SK-N-SH (cell line): Measurements from ENCODE around the gene SLC18A2. TPM values are rescaled to one million over a fixed set of nuclear protein-coding genes. Genes with fewer than 3 reads are reported as not detected.

Experiments
- CTCF ChIA-PET: fragments of 300-600, 350-600 bp; formaldehyde crosslinking; extraction: SDS; loops from one replicate; lab custom pipeline; 2021; lab: Yijun Ruan, JAX
- POLR2A ChIA-PET: fragments of 350-600 bp; sonication (Branson Sonifier 250); formaldehyde crosslinking; extraction: SDS; loops from one replicate; lab custom pipeline; 2020; ENCODE audit warnings: antibody characterized with exemption, inconsistent platforms; lab: Yijun Ruan, JAX
- DNase-seq: peaks from one replicate; pipeline ENCODE4 v3.0.0; 2012
- H2AFZ ChIP-seq: fragments of 200-600 bp; sonication (generic); 2 replicates; pipeline ENCODE4 v1.8.1; 2016; ENCODE audit warnings: antibody characterized with exemption, mild to moderate bottlenecking, low read depth
- H3F3A ChIP-seq: fragments of 200-600 bp; sonication (generic); replicated peaks from 2 replicates; pipeline ENCODE3; 2016; ENCODE audit warnings: antibody characterized with exemption, mild to moderate bottlenecking; ENCODE audit not compliant: insufficient read depth
- H3K27ac ChIP-seq, 2 experiments: fragments of 200-500 bp in 1 of 2; fragments of 200-600 bp in 1 of 2; sonication (Bioruptor generic) in 1 of 2; sonication (generic), shearing (Covaris generic) in 1 of 2; 2 replicates each; pipeline versions ENCODE4 v1.5.1 to v1.6.1; 2014 to 2016; ENCODE audit warnings: low read depth in 2 of 2, inconsistent platforms in 1 of 2, low read length in 1 of 2, mild to moderate bottlenecking in 1 of 2, mixed read lengths in 1 of 2
- H3K27me3 ChIP-seq: fragments of 200-600 bp; sonication (generic), shearing (Covaris generic); 2 replicates; pipeline ENCODE4 v1.6.1; 2016; ENCODE audit warnings: mixed run types; ENCODE audit not compliant: insufficient read depth
- H3K36me3 ChIP-seq, 2 experiments: fragments of 200-500 bp in 1 of 2; fragments of 200-600 bp in 1 of 2; sonication (Bioruptor generic) in 1 of 2; sonication (generic) in 1 of 2; replicated peaks in 1 of 2; 2 replicates each; pipeline versions ENCODE3 to v1.5.1; 2014 to 2016; ENCODE audit warnings: low read length in 1 of 2, mild to moderate bottlenecking in 1 of 2; ENCODE audit not compliant: insufficient read depth in 2 of 2, control insufficient read depth in 1 of 2
- H3K4me1 ChIP-seq, 2 experiments: fragments of 200-500 bp in 1 of 2; fragments of 200-600 bp in 1 of 2; sonication (Bioruptor generic) in 1 of 2; sonication (generic), shearing (Covaris generic) in 1 of 2; 2 replicates each; pipeline versions ENCODE4 v1.5.1 to v1.6.1; 2014 to 2016; ENCODE audit warnings: low read depth in 1 of 2, low read length in 1 of 2, mixed run types in 1 of 2; ENCODE audit not compliant: insufficient read depth in 2 of 2, control insufficient read depth in 1 of 2
- H3K4me2 ChIP-seq: fragments of 200-600 bp; sonication (generic), shearing (Covaris generic); 2 replicates; pipeline ENCODE4 v1.6.1; 2017; ENCODE audit warnings: mixed run types
- H3K4me3 ChIP-seq, 2 experiments: fragments of 200-500 bp in 1 of 2; fragments of 200-600 bp in 1 of 2; sonication (Bioruptor generic) in 1 of 2; sonication (generic), shearing (Covaris generic) in 1 of 2; 2 replicates each; pipeline versions ENCODE4 v1.5.1 to v1.8.1; 2014 to 2016; ENCODE audit warnings: low read depth in 2 of 2, inconsistent platforms in 1 of 2, low read length in 1 of 2, mild to moderate bottlenecking in 1 of 2, mixed read lengths in 1 of 2, moderate library complexity in 1 of 2
- H3K79me2 ChIP-seq: fragments of 200-600 bp; sonication (generic); 2 replicates; pipeline ENCODE4 v1.8.1; 2017; ENCODE audit warnings: mild to moderate bottlenecking; ENCODE audit not compliant: insufficient read depth
- H3K9ac ChIP-seq: fragments of 200-600 bp; sonication (generic); 2 replicates; pipeline ENCODE4 v1.6.1; 2017; ENCODE audit warnings: mixed run types
- H3K9me2 ChIP-seq: fragments of 200-600 bp; sonication (generic); 2 replicates; pipeline ENCODE4 v1.6.1; 2017; ENCODE audit warnings: mixed run types
- H3K9me3 ChIP-seq: fragments of 200-600 bp; sonication (generic); 2 replicates; pipeline ENCODE4 v1.6.1; 2017; ENCODE audit warnings: mixed run types, mild to moderate bottlenecking, moderate library complexity
- H4K20me1 ChIP-seq: fragments of 200-600 bp; sonication (generic); 2 replicates; pipeline ENCODE4 v1.6.1; 2017; ENCODE audit warnings: mild to moderate bottlenecking, mixed run types; ENCODE audit not compliant: insufficient read depth
- CHD2 ChIP-seq: fragments of 150-350 bp; IDR thresholded peaks from 2 replicates; pipeline ENCODE4 v1.6.1; 2018; ENCODE audit warnings: low read length; ENCODE audit not compliant: partially characterized antibody
- FOSL2 ChIP-seq: IDR thresholded peaks from 2 replicates; pipeline ENCODE4 v1.4.0; 2012; ENCODE audit warnings: low read depth, mild to moderate bottlenecking, moderate library complexity, borderline replicate concordance
- GABPA ChIP-seq: IDR thresholded peaks from 2 replicates; pipeline ENCODE4 v1.4.0; 2012; ENCODE audit warnings: low read depth, mild to moderate bottlenecking
- JUND ChIP-seq: IDR thresholded peaks from 2 replicates; pipeline ENCODE4 v1.4.0; 2012
- POLR2AphosphoS5 ChIP-seq: IDR thresholded peaks from 2 replicates; pipeline ENCODE4 v1.6.1; 2012; ENCODE audit warnings: low read depth, low read length
- RAD21 ChIP-seq: IDR thresholded peaks from 2 replicates; pipeline ENCODE4 v1.6.1; 2012; ENCODE audit warnings: mild to moderate bottlenecking, low read length
- RCOR1 ChIP-seq: fragments of 150-350 bp; IDR thresholded peaks from 2 replicates; pipeline ENCODE4 v1.6.1; 2017; ENCODE audit warnings: antibody characterized with exemption, low read length
- TCF12 ChIP-seq: IDR thresholded peaks from 2 replicates; pipeline ENCODE4 v1.4.0; 2012
- YY1 ChIP-seq: IDR thresholded peaks from 2 replicates; pipeline ENCODE4 v1.4.0; 2012; ENCODE audit warnings: low read depth, mild to moderate bottlenecking
- WGBS: methylation state at CpG from one replicate; pipeline ENCODE4 v1.1.6; 2017; ENCODE audit warnings: low lambda C conversion rate; 5-methylcytosine and 5-hydroxymethylcytosine counted together
- polyA plus RNA-seq, 3 experiments: library from polyadenylated mRNA; depleted of rRNA; stranded (reverse); fragments of >200 nt; gene quantifications; 2 replicates each; pipeline ENCODE4 v1.2.3, GENCODE V29; 2012
- TF ChIP-seq, protein P1 (sequence below): fragments of 150-350 bp; IDR thresholded peaks from 2 replicates; pipeline ENCODE4 v1.6.1; 2017; ENCODE audit warnings: antibody characterized with exemption, low read length, low read depth, borderline replicate concordance
- TF ChIP-seq, protein P2 (sequence below): IDR thresholded peaks from 2 replicates; pipeline ENCODE4; 2012

Gene SLC18A2
- polyA plus RNA-seq, 1 of the 3 experiments (the other 2 are of a cell fraction), result not detected

- Histone ChIP-seq H3K4me3 (no peak overlapping the region), H4K20me1 (no peaks in the 10 kb centered on the region), H3K9me2 (no peaks in the 10 kb centered on the region), H3K36me3 (no peaks in the 10 kb centered on the region), H3K9me3 (no peaks in the 10 kb centered on the region), H3F3A (no peaks in the 10 kb centered on the region), H3K9ac (no peak overlapping the region), H3K79me2 (no peaks in the 10 kb centered on the region), H3K4me1 (no peaks in the 10 kb centered on the region; a peak in 1 of 4 replicates), H3K4me2 (no peak overlapping the region), H3K27me3 (0 out of 2 replicates have a peak, but pooled peaks cover 17% of the 10 kb centered on the region), H3K27ac (no peak overlapping the region), H2AFZ (no peak overlapping the region)
- ChIA-PET CTCF (interaction anchor here (1.1 to 12.6 kb wide), 3 partner anchors 26 to 75 kb away, joined by 3 to 92 read pairs (median 4); no protein-coding TSS in a partner anchor), POLR2A (interaction anchor here (0.6 kb wide), 1 partner anchor 23 kb away, joined by 3 read pairs; no protein-coding TSS in a partner anchor)
- TF ChIP-seq RAD21 (no peak), FOSL2 (no peak), RCOR1 (no peak), YY1 (no peak), JUND (no peak), CHD2 (no peak), GABPA (no peak)
- 84% methylated on average over 8 of the region's 8 CpGs for WGBS
- DNase-seq, result no peak
These were observed 1.5 kb downstream of the SLC18A2 start for GRCh38 chr10:117242463-117242832.

DNA sequence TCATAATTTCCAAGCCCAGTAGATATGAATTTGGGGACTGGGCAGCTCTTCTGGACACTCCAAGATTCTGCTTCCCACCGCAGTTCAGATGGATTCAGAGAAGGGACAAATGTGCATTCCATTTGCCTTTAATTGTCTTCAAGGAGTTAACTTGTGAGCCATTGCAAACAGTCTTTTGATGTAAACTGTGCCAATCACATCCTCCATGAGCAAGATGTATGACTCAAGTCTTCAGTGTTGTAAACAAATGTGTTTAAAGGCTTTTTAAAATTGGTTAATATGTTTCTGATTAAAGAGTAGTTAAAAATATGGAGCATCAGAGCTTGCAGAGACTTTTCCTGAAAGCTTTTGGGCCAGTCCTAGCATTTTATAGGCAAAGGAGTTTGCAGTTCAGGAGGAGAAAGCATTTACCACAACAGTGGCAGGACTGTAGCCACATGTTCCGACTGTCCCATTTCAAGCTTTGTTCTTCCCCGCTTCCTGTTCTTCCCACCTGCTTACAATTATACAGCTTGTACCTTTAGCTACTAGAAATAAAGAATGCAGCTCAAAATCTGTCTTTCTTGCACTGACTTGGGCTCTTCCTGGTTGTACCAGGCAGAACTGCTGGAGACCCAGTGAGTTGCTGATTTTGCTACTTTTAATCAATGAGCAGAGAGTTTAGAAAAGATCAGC is 6.2 kb downstream of the SLC18A2 start:
- Histone ChIP-seq H3F3A (no peaks in the 10 kb centered on the region), H3K36me3 (no peaks in the 10 kb centered on the region), H3K4me2 (no peak overlapping the region), H3K9me3 (no peaks in the 10 kb centered on the region), H3K27ac (no peak overlapping the region), H3K4me3 (no peak overlapping the region), H4K20me1 (no peaks in the 10 kb centered on the region), H3K9ac (no peak overlapping the region), H3K9me2 (no peaks in the 10 kb centered on the region), H3K4me1 (peaks cover 0 to 12% of the 10 kb centered on the region in 2 experiments; a peak in 2 of 4 replicates), H3K27me3 (peaks cover under 1% of the 10 kb centered on the region; the same call in 1 of the 2 replicates), H3K79me2 (no peaks in the 10 kb centered on the region), H2AFZ (no peak overlapping the region)
- DNase-seq, result no peak
- 72% methylated on average over 3 of the region's 3 CpGs for WGBS
- CTCF ChIA-PET, result interaction anchor here (1.2 to 12.6 kb wide), 3 partner anchors 20 to 70 kb away, joined by 4 to 92 read pairs (median 6); no protein-coding TSS in a partner anchor
- POLR2A ChIA-PET, result no interaction called here
- TF ChIP-seq, protein P1, sequence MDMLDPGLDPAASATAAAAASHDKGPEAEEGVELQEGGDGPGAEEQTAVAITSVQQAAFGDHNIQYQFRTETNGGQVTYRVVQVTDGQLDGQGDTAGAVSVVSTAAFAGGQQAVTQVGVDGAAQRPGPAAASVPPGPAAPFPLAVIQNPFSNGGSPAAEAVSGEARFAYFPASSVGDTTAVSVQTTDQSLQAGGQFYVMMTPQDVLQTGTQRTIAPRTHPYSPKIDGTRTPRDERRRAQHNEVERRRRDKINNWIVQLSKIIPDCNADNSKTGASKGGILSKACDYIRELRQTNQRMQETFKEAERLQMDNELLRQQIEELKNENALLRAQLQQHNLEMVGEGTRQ, result no peak
- TF ChIP-seq TCF12 (no peak), POLR2AphosphoS5 (no peak)
- TF ChIP-seq, protein P2, sequence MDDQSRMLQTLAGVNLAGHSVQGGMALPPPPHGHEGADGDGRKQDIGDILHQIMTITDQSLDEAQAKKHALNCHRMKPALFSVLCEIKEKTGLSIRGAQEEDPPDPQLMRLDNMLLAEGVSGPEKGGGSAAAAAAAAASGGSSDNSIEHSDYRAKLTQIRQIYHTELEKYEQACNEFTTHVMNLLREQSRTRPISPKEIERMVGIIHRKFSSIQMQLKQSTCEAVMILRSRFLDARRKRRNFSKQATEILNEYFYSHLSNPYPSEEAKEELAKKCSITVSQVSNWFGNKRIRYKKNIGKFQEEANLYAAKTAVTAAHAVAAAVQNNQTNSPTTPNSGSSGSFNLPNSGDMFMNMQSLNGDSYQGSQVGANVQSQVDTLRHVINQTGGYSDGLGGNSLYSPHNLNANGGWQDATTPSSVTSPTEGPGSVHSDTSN, result no peak
